Stimulated activated CD4-positive, alpha-beta T cell treated with anti-CD3 and anti-CD28 coated beads, TNF-alpha, amount 100 ng/mL, for 1 hour (primary cell): ENCODE results near the gene PTX3.

Experiments used
- DNase-seq, 3 donors: peaks; one replicate each; pipeline ENCODE4 v3.0.0-alpha.2; 2020; ENCODE audit warnings: low read depth in 3 of 3, low spot score in 1 of 3

PTX3 gene

GRCh38 chr3:157471064-157471463, 34.4 kb downstream of the PTX3 start:
- no peak for DNase-seq

GRCh38 chr3:157472648-157473047, 36.0 kb downstream of the PTX3 start:
- DNase-seq, result no peak

- no peak for DNase-seq
These were observed 39.3 kb downstream of the PTX3 start for GRCh38 chr3:157475921-157476414.

GRCh38 chr3:157477441-157477840, 40.8 kb downstream of the PTX3 start:
- no peak for DNase-seq

- DNase-seq, result no peak
These were observed 43.0 kb downstream of the PTX3 start for GRCh38 chr3:157479464-157480243.

GRCh38 chr3:157487339-157487738, 50.7 kb downstream of the PTX3 start:
- no peak for DNase-seq

GRCh38 chr3:157488144-157488543, 51.5 kb downstream of the PTX3 start:
- DNase-seq, result no peak

GRCh38 chr3:157491136-157491535, 54.5 kb downstream of the PTX3 start:
- DNase-seq, result no peak
